ENCODE measurements around the gene TANK.
"Not testable (repeated sequence)": the region's sequence is repeated elsewhere in the genome, so short reads cannot be mapped to it uniquely, and the experiment has no call there.

The TANK gene

DNA sequence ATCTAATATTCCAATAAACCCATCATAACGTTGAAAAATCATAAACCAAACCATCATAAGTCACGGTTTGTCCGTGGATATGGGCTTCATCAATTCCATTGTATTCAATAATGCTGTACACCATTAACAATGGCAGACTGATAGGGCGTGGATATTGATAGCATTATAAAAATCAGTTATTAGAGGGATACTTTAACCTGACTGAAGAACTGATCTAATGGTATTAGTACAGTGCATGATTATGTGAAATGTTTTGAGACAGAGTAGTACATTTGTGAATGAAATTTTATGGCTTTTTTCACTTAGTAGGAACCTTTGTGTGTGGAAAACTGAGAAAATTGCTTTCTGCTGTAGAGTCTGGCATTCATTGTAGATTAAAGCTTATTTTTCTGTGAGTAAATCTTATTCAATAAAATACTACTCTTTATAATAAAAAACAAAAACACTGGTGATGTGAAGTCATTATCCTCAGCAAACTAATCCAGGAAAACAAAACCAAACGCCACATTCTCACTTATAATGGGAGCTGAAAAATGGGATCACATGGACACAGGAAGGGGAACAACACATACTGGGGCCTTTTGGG lies 119.1 kb downstream of the TANK start:
- DNase-seq, result not testable (repeated sequence)

DNA sequence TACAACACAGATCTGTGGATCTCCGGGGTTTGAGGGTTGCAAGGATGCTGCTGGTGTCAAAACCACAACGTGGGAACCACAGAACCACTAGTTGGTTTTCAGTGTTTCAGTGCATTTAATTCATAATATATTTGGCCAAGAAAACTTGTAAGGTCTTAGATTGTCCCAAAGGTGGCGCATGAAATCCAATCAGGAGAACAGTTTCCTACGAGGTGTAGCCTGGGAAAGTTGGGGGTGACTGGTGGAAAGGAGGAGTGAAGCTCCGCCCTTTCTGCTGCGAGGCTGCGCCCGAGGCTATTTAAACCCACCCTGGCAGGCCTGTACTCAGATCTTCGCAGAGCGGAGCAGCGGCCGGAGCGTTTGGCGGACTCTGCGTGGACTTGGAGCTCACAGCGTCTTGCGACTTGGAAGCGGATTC lies 120.7 kb downstream of the TANK start:
- not testable (repeated sequence) for DNase-seq

DNA sequence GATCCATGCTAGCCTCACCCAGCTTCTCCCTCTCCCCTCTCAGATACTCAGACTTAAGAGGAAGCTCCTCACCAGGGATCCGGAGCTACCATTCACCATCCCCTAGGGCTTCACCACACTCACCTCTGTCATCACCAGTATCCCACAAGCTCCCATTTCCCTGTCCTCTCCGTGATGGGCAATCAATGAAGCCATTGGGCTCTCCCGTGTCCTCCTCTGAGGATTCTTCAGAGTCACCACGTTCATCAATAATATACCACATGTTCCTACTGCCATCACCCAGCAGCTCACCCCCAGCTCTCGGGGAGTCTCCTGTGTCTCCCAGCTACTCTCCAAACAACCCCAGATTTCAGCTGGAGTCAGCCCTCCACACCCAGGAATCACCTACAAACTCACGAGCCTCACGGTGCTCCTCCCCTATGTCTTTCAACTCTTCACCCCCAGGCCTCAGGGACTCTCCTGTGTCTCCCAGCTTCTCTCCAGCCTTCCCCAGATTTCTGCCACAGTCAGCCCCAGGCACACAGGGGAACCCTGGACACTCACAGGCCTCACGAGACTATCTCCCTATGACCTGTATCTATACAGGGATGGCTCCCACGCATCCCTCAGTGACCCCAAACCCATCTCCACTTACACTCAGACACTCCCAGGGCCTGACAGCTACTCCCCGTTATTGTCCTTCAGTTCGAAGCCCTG lies 121.5 kb downstream of the TANK start:
- DNase-seq, result not testable (repeated sequence)

DNA sequence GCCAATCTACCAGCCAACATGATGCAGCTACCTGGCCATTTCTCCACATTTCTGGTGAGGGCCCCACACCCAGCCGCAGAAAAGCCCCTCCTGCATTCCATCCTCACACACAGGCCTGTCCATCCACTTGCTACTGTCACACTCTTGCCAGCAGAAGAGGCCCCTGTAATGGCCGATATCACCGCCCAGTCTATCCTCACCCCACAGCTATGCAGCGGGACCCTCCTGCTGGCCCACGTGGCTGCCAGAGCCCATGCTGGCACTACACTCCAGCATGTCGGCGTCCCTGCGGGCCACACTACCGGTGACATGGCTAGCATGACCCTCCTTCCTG lies 122.0 kb downstream of the TANK start:
- not testable (repeated sequence) for DNase-seq

DNA sequence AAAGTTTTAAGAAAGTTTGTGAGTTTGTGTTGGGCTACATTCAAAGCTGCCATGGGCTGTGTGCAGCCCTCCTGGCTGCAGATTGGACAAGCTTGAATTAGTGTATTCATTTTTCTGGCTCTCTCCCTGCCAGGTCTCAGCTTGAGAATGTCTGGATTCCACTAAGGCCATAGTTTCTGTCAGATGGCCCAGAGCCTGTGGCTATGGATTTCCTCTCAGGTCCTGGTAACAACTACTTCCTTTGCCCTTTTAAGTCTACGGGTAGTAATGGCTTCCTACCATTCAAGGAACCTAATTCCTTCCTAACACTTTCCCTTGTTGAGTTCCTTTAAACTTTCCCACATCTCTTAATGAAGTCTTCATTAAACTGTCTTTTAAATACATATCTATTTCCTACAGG lies 123.7 kb downstream of the TANK start:
- DNase-seq, result no peak

Data from NCI-H2107 (cell line).